GM12892 (cell line): Measurements from ENCODE around the gene COQ8B.

Experiments
- POLR2A ChIP-seq: IDR thresholded peaks from 2 replicates; pipeline ENCODE4 v1.6.1; 2011; ENCODE audit warnings: low read depth, low read length, control low read depth
- POLR2AphosphoS5 ChIP-seq: IDR thresholded peaks from 2 replicates; pipeline ENCODE4 v1.6.1; 2011; ENCODE audit warnings: low read depth, low read length, control low read depth
- TAF1 ChIP-seq: IDR thresholded peaks from 2 replicates; pipeline ENCODE4 v1.6.1; 2011; ENCODE audit warnings: low read depth, mild to moderate bottlenecking, control low read depth, low read length, borderline replicate concordance

DNA sequence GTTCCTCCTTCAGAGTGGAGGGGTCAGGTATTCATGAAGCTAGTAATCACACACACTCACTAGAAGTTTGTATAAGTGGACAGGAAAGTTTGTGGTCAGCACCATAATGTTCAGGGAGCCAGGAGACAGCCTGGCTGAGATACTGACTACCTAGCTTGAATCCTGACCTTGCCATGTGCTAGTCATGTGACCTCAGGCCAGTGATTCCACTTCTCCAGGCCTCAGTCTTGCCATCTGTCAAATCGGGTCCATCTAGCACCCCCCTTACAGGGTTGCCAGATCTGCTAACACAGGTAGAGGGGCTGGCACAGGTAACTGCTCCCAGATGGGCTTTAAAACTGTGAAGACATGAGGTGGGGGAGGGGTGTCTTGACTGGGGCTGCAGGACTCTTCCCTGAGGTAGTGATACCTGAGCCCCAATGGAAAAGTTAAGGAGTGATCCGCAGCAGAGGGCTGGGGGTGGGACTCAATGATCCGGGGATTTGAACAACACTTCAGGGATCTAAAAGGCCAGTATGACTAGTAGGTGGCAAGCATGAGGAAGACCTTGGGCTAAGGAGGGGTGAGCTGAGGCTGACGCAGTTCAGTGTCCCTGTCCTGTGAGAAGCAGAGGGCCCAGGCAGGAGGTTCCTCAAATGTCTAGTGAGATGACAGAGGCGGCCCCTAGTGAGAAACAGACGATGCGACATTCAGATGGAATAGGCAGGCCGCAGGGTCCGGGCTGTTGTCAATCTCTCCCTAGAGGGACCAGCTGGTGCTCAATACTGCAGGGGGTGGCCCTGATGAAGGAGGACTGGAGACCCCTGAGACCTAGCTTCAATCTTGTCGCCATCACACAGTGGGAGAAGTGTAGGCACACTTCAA, 25.1 kb upstream of the COQ8B start:
- TF ChIP-seq TAF1 (no peak), POLR2A (no peak), POLR2AphosphoS5 (no peak)
